ENCODE results near the gene PIP4K2A. TPM values are rescaled to one million over a fixed set of nuclear protein-coding genes. Genes with fewer than 3 reads are reported as not detected.
"Not testable (repeated sequence)": the region's sequence is repeated elsewhere in the genome, so short reads cannot be mapped to it uniquely, and the experiment has no call there.

PIP4K2A gene
- total RNA-seq, 6 experiments from 2014 or later: 8.1 to 27.6 (median 12.0) TPM

- H3K9me3 ChIP-seq: no peaks in the 10 kb centered on the region
- intact Hi-C loops (cut with DNase I): no loop called here
- no peak for TF ChIP-seq POLR2A (IDR thresholded peaks at IDR 0.05)
- TF ChIP-seq, protein P1, sequence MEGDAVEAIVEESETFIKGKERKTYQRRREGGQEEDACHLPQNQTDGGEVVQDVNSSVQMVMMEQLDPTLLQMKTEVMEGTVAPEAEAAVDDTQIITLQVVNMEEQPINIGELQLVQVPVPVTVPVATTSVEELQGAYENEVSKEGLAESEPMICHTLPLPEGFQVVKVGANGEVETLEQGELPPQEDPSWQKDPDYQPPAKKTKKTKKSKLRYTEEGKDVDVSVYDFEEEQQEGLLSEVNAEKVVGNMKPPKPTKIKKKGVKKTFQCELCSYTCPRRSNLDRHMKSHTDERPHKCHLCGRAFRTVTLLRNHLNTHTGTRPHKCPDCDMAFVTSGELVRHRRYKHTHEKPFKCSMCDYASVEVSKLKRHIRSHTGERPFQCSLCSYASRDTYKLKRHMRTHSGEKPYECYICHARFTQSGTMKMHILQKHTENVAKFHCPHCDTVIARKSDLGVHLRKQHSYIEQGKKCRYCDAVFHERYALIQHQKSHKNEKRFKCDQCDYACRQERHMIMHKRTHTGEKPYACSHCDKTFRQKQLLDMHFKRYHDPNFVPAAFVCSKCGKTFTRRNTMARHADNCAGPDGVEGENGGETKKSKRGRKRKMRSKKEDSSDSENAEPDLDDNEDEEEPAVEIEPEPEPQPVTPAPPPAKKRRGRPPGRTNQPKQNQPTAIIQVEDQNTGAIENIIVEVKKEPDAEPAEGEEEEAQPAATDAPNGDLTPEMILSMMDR (IDR thresholded peaks at IDR 0.05): no peak
- no peak overlapping the region for H3K4me3 ChIP-seq
- H3K27ac ChIP-seq: no peak overlapping the region
- ATAC-seq (no peak), DNase-seq (no peak)
- 85% methylated on average over 2 of the region's 3 CpGs for WGBS (ENCODE audit: insufficient coverage, low coverage, low lambda C conversion rate, missing lambda C conversion rate)
- H3K36me3 ChIP-seq: no peaks in the 10 kb centered on the region
- H3K27me3 ChIP-seq: no peaks in the 10 kb centered on the region
- H3K4me1 ChIP-seq: no peaks in the 10 kb centered on the region
Measured at GRCh38 chr10:22531008-22531407, 183.4 kb downstream of the PIP4K2A start.

- no peaks in the 10 kb centered on the region for H3K9me3 ChIP-seq
- no peaks in the 10 kb centered on the region for H3K4me1 ChIP-seq
Measured at GRCh38 chr10:22527520-22527919, 186.9 kb downstream of the PIP4K2A start.

DNA sequence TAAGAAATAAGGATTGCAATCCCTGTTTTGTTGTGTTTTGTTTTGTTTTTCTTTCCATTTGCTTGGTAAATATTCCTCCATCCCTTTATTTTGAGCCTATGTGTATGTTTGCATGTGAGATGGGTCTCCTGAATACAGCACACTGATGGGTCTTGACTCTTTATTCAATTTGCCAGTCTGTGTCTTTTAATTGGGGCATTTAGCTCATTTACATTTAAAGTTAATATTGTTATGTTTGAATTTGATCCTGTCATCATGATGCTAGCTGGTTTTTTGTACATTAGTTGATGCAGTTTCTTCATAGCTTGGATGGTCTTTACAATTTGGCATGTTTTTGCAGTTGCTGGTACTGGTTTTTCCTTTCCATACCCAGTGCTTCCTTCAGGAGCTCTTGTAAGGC, 190.0 kb downstream of the PIP4K2A start:
- H3K9me3 ChIP-seq; intact Hi-C loops (cut with DNase I); ATAC-seq; DNase-seq; H3K36me3 ChIP-seq; H3K4me1 ChIP-seq; H3K27ac ChIP-seq; H3K27me3 ChIP-seq; H3K4me3 ChIP-seq: not testable (repeated sequence)

More at GRCh38 chr10:22527520-22527919, 186.9 kb downstream of the PIP4K2A start:
- Histone ChIP-seq H3K27me3 (no peaks in the 10 kb centered on the region), H3K27ac (no peak overlapping the region), H3K36me3 (no peaks in the 10 kb centered on the region), H3K4me3 (no peak overlapping the region)
- DNase-seq: no peak
- no peak for ATAC-seq
- 78% methylated on average over 2 of the region's 2 CpGs for WGBS (ENCODE audit: insufficient coverage, low coverage, low lambda C conversion rate, missing lambda C conversion rate)
- TF ChIP-seq, protein P1 (IDR thresholded peaks at IDR 0.05): no peak
- no peak for TF ChIP-seq POLR2A (IDR thresholded peaks at IDR 0.05)
- intact Hi-C loops (cut with DNase I): no loop called here

- intact Hi-C loops (cut with DNase I); H3K4me1 ChIP-seq; H3K4me3 ChIP-seq; H3K27ac ChIP-seq; H3K9me3 ChIP-seq; DNase-seq; ATAC-seq; H3K27me3 ChIP-seq; H3K36me3 ChIP-seq: not testable (repeated sequence)
Measured at GRCh38 chr10:22520645-22521044, 193.7 kb downstream of the PIP4K2A start.

- intact Hi-C loops (cut with DNase I): no loop called here
- Histone ChIP-seq H3K4me3 (no peak overlapping the region), H3K4me1 (no peaks in the 10 kb centered on the region), H3K27me3 (no peaks in the 10 kb centered on the region), H3K27ac (no peak overlapping the region), H3K9me3 (no peaks in the 10 kb centered on the region), H3K36me3 (no peaks in the 10 kb centered on the region)
- TF ChIP-seq, protein P1 (IDR thresholded peaks at IDR 0.05): no peak
- no peak for TF ChIP-seq POLR2A (IDR thresholded peaks at IDR 0.05)
- WGBS (ENCODE audit: insufficient coverage, low coverage, low lambda C conversion rate, missing lambda C conversion rate): 62% methylated on average over 3 of the region's 3 CpGs
- DNase-seq (no peak), ATAC-seq (no peak)
Measured at GRCh38 chr10:22518167-22518724, 196.1 kb downstream of the PIP4K2A start.

GRCh38 chr10:22515009-22515408, 199.4 kb downstream of the PIP4K2A start:
- no peaks in the 10 kb centered on the region for H3K9me3 ChIP-seq
- DNase-seq (no peak), ATAC-seq (no peak)
- no peaks in the 10 kb centered on the region for H3K4me1 ChIP-seq
- no peak overlapping the region for H3K27ac ChIP-seq
- intact Hi-C loops (cut with DNase I): no loop called here
- H3K36me3 ChIP-seq: no peaks in the 10 kb centered on the region
- H3K27me3 ChIP-seq: no peaks in the 10 kb centered on the region
- WGBS (ENCODE audit: insufficient coverage, low coverage, low lambda C conversion rate, missing lambda C conversion rate): 60% methylated on average over 3 of the region's 3 CpGs
- TF ChIP-seq POLR2A (IDR thresholded peaks at IDR 0.05): no peak
- TF ChIP-seq, protein P1 (IDR thresholded peaks at IDR 0.05): no peak
- H3K4me3 ChIP-seq: no peak overlapping the region

DNA sequence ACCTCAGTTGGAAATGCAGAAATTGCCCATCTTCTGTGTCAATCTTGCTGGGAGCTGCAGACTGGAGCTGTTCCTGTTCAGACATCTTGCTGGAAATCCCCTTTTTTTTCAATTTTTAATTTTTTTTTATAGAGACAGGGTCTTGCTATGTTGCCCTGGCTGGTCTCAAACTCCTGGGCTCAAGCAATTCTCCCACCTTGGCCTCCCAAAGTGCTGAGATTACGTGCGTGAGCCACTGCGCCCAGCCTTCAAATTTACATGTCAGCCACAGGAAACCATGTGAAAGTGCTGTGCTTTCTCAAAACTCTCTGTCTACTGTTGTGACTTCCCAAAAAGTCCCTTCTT, 200.0 kb downstream of the PIP4K2A start:
- DNase-seq; H3K27me3 ChIP-seq; H3K27ac ChIP-seq; intact Hi-C loops (cut with DNase I); ATAC-seq; H3K4me3 ChIP-seq; H3K9me3 ChIP-seq; H3K4me1 ChIP-seq; H3K36me3 ChIP-seq: not testable (repeated sequence)
- WGBS (ENCODE audit: insufficient coverage, low coverage, low lambda C conversion rate, missing lambda C conversion rate): 81% methylated on average over 3 of the region's 3 CpGs
